Right lobe of liver (tissue), 6 donors: ENCODE measurements around the gene COL16A1. TPM values are rescaled to one million over a fixed set of nuclear protein-coding genes. Genes with fewer than 3 reads are reported as not detected.

ENCODE experiments used
- ATAC-seq, 4 donors: fragments of 200-7000 bp; cut with Tn5 transposase; one replicate each; pipeline ENCODE4 v1.9.1; 2020; ENCODE audit warnings: mild to moderate bottlenecking in 4 of 4, moderate library complexity in 4 of 4
- DNase-seq, 3 donors: peaks; one replicate each; pipeline ENCODE4 v3.0.0-alpha.2; 2020
- H3K27ac ChIP-seq, 3 donors: fragments of 200-600 bp; one replicate each; pipeline ENCODE4 v1.8.0; 2022
- H3K27me3 ChIP-seq, 2 donors: fragments of 200-600 bp; one replicate each; pipeline ENCODE4 v1.8.0; 2022
- H3K36me3 ChIP-seq, 4 donors: fragments of 200-600 bp; sonication (generic) in 1 of 4; one replicate each; pipeline versions ENCODE4 v1.5.1 to v1.8.0; 2017 to 2022; ENCODE audit warnings: control low read depth in 1 of 4
- H3K4me1 ChIP-seq, 4 donors: fragments of 200-600 bp; sonication (generic) in 1 of 4; one replicate each; pipeline versions ENCODE4 v1.5.1 to v1.8.0; 2017 to 2022; ENCODE audit warnings: control low read depth in 1 of 4
- H3K4me3 ChIP-seq, 3 donors: fragments of 200-600 bp; one replicate each; pipeline ENCODE4 v1.8.0; 2022
- H3K9me3 ChIP-seq, 4 donors: fragments of 200-600 bp; sonication (generic) in 1 of 4; one replicate each; pipeline versions ENCODE4 v1.5.1 to v1.8.0; 2017 to 2022; ENCODE audit warnings: control low read depth in 1 of 4
- CTCF ChIP-seq, 4 donors: fragments of 200-600 bp in 3 of 4; fragments of 450-650 bp in 1 of 4; IDR thresholded peaks; one replicate each; pipeline versions ENCODE4 v1.5.1 to v1.8.0; 2016 to 2022; ENCODE audit warnings: antibody characterized with exemption in 4 of 4, mild to moderate bottlenecking in 2 of 4
- POLR2A ChIP-seq: fragments of 450-650 bp; IDR thresholded peaks from one replicate; pipeline ENCODE4 v1.6.1; 2017; ENCODE audit warnings: antibody characterized with exemption, mild to moderate bottlenecking
- WGBS: methylation state at CpG from one replicate; pipeline ENCODE4 v1.1.6; 2018; ENCODE audit warnings: low coverage, low lambda C conversion rate; ENCODE audit not compliant: insufficient coverage; ENCODE audit errors: missing lambda C conversion rate; 5-methylcytosine and 5-hydroxymethylcytosine counted together
- intact Hi-C, 2 donors: fragments of 100-400 bp; cut with DNase I; formaldehyde crosslinking; loops; one replicate each; pipeline versions ENCODE4 v1.11.2 to v1.14.1; 2022
- total RNA-seq, 6 experiments: library from RNA; depleted of rRNA in 2 of 6; stranded (reverse); fragments of >200 nt in 2 of 6; fragmentation: NEBNext Ultra II Directional in 3 of 6; extraction: Animal tissue kit (Norgen Biotek cat#: 25700) in 3 of 6; gene quantifications; one replicate each; pipeline versions ENCODE4 v1.1.0 to v1.2.4, GENCODE V29; 2016 to 2023
- donor health status: DM: no; HTN: yes; CAD: no.
- donor health status: DM: no; HTN: no; CAD: no.
- donor health status: DM: no; HTN: no; CAD: no.
- donor health status: DM: no; HTN: yes; CAD: no.
- donor health status: DM: no; HTN: yes; CAD: no.

COL16A1 gene
- total RNA-seq, 6 experiments from 2014 or later: 0.73 to 3.5 (median 1.9) TPM

- TF ChIP-seq POLR2A: no peak
- TF ChIP-seq CTCF (IDR thresholded peaks at IDR 0.05): no peak
- Histone ChIP-seq H3K36me3 (no peaks in the 10 kb centered on the region), H3K9me3 (no peaks in the 10 kb centered on the region), H3K4me3 (no peak overlapping the region), H3K27me3 (no peaks in the 10 kb centered on the region), H3K27ac (no peak overlapping the region), H3K4me1 (peaks cover 0 to 16% (median 6%) of the 10 kb centered on the region in 4 donors)
- ATAC-seq: no peak
- DNase-seq: no peak
- intact Hi-C loops: no loop called here
- whole genome bisulfite sequencing: 48% methylated on average over 6 of the region's 11 CpGs
These were observed 47.2 kb upstream of the COL16A1 start for GRCh38 chr1:31750858-31751510.

DNA sequence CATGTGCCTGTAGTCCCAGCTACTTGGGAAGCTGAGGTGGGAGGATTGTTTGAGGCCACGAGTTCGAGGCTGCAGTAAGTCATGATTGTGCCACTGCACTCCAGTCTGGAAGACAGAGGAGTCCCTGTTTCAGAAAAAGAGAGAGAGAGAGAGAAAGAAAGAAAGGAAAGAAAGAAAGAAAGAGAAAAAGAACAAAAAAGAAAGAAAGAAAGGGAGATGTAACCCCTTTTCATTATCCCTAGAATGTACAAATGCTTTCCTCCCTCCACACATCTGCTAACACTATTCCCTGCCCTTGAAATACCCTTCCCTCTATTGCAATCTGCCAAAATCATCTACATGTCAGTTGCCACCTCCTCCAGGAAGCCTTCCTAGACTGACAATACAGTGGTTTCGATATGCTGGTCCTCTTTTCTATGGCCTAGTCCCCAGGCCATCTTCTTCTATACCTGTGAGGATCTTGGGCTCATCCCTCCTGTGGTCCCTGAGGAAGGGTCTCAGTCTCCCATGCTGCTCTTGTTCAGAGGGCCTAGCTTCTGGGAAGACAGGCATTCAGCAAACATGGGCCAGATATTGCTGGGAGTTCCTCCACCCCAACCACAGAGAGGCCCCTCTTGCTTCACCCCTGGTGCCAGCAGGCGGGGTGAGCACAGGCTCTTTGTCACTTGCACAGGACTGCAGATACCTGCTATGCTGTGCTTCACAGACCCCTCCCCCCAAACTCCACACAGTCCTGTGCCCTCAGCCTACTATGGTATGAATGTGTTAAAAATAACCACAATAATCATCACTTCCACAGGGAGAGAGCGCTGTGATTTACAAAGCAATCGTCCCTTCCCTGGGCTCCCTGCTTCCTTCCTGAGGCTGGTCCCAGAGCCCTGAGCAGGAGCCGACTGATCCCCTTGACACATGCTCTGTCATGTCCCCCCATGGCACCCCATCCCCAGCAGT lies 46.2 kb upstream of the COL16A1 start:
- Histone ChIP-seq H3K36me3 (no peaks in the 10 kb centered on the region), H3K9me3 (no peaks in the 10 kb centered on the region), H3K27me3 (no peaks in the 10 kb centered on the region), H3K27ac (no peak overlapping the region), H3K4me3 (no peak overlapping the region), H3K4me1 (peaks cover 0 to 17% (median 8%) of the 10 kb centered on the region in 4 donors)
- TF ChIP-seq POLR2A (no peak), CTCF (IDR thresholded peaks at IDR 0.05) (no peak)
- WGBS: 74% methylated on average over 7 of the region's 7 CpGs
- intact Hi-C loops: no loop called here
- ATAC-seq (no peak), DNase-seq (no peak)

DNA sequence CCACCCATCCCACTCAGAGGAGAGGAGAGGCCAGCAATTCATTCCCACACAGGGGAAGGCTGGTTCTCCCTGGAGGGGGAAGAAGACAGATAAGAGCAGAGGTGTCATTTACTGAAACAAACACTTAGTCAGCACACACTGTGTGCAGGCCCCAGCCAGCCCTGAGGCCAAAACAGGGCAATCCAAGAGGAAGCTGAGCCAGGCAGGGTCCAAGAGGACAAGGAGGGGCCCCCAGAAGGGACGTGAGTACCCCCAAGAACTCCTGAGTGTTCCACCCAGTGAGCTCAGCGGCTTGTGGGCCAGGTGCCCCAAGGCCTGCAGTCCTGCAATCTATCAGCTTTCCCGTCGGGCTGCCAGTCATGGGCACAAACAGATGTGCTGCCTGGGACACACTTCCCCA lies 44.5 kb upstream of the COL16A1 start:
- intact Hi-C loops: no loop called here
- Histone ChIP-seq H3K27ac (no peak overlapping the region), H3K27me3 (no peaks in the 10 kb centered on the region), H3K4me1 (peaks cover 0 to 9% (median 4%) of the 10 kb centered on the region in 4 donors), H3K4me3 (no peak overlapping the region), H3K9me3 (no peaks in the 10 kb centered on the region), H3K36me3 (no peaks in the 10 kb centered on the region)
- no peak for TF ChIP-seq POLR2A
- TF ChIP-seq CTCF (IDR thresholded peaks at IDR 0.05): no peak
- no peak for DNase-seq
- WGBS: no CpG with 5 or more reads among the region's 4 CpGs
- no peak for ATAC-seq

DNA sequence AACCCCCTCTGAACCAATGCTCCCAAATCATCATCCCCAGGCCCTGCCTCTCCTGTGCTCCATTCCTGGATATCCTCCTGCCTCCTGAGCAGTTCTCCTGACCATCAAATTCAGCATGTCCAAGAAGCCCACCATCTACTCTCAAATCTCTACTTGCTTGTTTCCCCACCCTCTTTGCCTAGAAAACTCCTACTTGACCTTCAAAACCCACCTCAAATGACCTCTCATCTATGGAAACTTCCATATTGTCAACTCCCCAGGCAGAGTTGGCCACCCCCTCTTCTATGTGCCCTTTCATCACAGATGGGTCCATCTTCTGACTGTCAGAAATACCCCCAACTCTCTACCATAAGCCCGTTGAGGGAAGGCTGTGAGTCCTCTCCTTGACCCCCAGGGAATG lies 43.5 kb upstream of the COL16A1 start:
- no peak overlapping the region for H3K27ac ChIP-seq
- no peak for DNase-seq
- intact Hi-C loops: no loop called here
- 86% methylated on average over 1 of the region's 1 CpG for WGBS
- H3K36me3 ChIP-seq: no peaks in the 10 kb centered on the region
- TF ChIP-seq CTCF (IDR thresholded peaks at IDR 0.05) (no peak), POLR2A (no peak)
- H3K9me3 ChIP-seq: no peaks in the 10 kb centered on the region
- no peak overlapping the region for H3K4me3 ChIP-seq
- no peak for ATAC-seq
- H3K27me3 ChIP-seq: no peaks in the 10 kb centered on the region
- H3K4me1 ChIP-seq: peaks cover 0 to 7% (median 4%) of the 10 kb centered on the region in 4 donors
